ENCODE results near the gene ATG2B. TPM values are rescaled to one million over a fixed set of nuclear protein-coding genes. Genes with fewer than 3 reads are reported as not detected.
"Not testable (repeated sequence)": the region's sequence is repeated elsewhere in the genome, so short reads cannot be mapped to it uniquely, and the experiment has no call there.

The ATG2B gene
- total and polyA plus RNA-seq, 2 donors (not counting 1 experiment from before 2014, with no cell fraction given): 8.1 to 39.6 TPM

DNA sequence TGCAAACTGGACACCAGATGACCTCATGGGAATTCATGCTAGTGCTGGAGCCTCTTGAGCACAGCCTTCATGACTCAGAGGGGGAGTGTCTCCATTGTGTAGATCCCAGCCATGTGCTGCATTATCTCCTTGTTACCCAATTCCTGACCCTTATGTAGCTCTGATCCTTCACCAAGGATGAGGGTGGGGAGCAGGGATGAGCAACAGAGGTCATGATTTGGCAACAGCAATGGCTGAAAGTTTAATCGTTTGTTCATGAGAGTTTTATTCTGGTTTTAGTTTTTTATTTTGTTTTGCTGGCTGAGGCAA is 116.6 kb downstream of the ATG2B start:
- Histone ChIP-seq H3K36me3 (replicated peaks in 1 of 2; ENCODE audit: control extremely low read depth in 1 of 2, control insufficient read depth in 1 of 2, extremely low read depth in 1 of 2, insufficient read depth in 2 of 2, low read length in 1 of 2) (no peaks in the 10 kb centered on the region), H4K20me1 (ENCODE audit: control insufficient read depth, insufficient read depth, low read length, poor library complexity, severe bottlenecking) (no peaks in the 10 kb centered on the region), H3K79me2 (ENCODE audit: control insufficient read depth, insufficient read depth, low read length) (no peaks in the 10 kb centered on the region), H3K9me3 (ENCODE audit: control extremely low read depth in 1 of 3, control insufficient read depth in 2 of 3, insufficient read depth in 1 of 3, low read length in 2 of 3) (peaks cover 0 to 17% (median 0%) of the 10 kb centered on the region in 3 donors), H3K4me1 (ENCODE audit: control insufficient read depth in 2 of 2, insufficient read depth in 2 of 2, low read length in 2 of 2) (no peaks in the 10 kb centered on the region), H2AFZ (ENCODE audit: insufficient read depth, low read depth, low read length, poor library complexity, severe bottlenecking) (no peak overlapping the region), H3K9ac (ENCODE audit: low read length) (no peak overlapping the region), H3K27ac (ENCODE audit: low read length in 2 of 2) (no peak overlapping the region), H3K27me3 (replicated peaks in 1 of 4; ENCODE audit: control extremely low read depth in 1 of 4, control insufficient read depth in 3 of 4, insufficient read depth in 4 of 4, low read length in 3 of 4) (peaks cover 0 to 17% (median 0%) of the 10 kb centered on the region in 4 experiments), H3K4me3 (ENCODE audit: control extremely low read depth in 1 of 5, extremely low read depth in 1 of 5, insufficient read depth in 1 of 5, low read depth in 2 of 5, low read length in 4 of 5) (no peak overlapping the region), H3K4me2 (replicated peaks; ENCODE audit: low read depth, low read length, poor library complexity, severe bottlenecking) (no peak overlapping the region)
- no CpG with 5 or more reads among the region's 1 CpG for whole genome bisulfite sequencing (ENCODE audit: insufficient coverage)
- Mint-ChIP-seq H3K9me3 (ENCODE audit: insufficient read depth) (peaks cover 2% of the 10 kb centered on the region), H3K4me1 (no peaks in the 10 kb centered on the region), H3K4me3 (no peak overlapping the region), H3K27me3 (peaks cover 41% of the 10 kb centered on the region), H3K27ac (no peak overlapping the region)
- DNase-seq: no peak
- ATAC-seq (ENCODE audit: low read depth): no peak
- CTCF ChIA-PET: no interaction called here
- intact Hi-C loops (cut with micrococcal nuclease): no loop called here
- no peak for TF ChIP-seq EZH2 (IDR thresholded peaks at IDR 0.05; ENCODE audit: borderline replicate concordance, insufficient read depth, low read depth, low read length, poor library complexity, severe bottlenecking)
- no peak for TF ChIP-seq CTCF (IDR thresholded peaks at IDR 0.05)
- POLR2A ChIA-PET: no interaction called here

- Histone ChIP-seq H3K4me1 (ENCODE audit: control insufficient read depth in 2 of 2, insufficient read depth in 2 of 2, low read length in 2 of 2) (no peaks in the 10 kb centered on the region), H3K4me3 (ENCODE audit: control extremely low read depth in 1 of 5, extremely low read depth in 1 of 5, insufficient read depth in 1 of 5, low read depth in 2 of 5, low read length in 4 of 5) (no peak overlapping the region), H2AFZ (ENCODE audit: insufficient read depth, low read depth, low read length, poor library complexity, severe bottlenecking) (no peak overlapping the region), H3K27ac (ENCODE audit: low read length in 2 of 2) (no peak overlapping the region), H3K79me2 (ENCODE audit: control insufficient read depth, insufficient read depth, low read length) (no peaks in the 10 kb centered on the region), H3K9ac (ENCODE audit: low read length) (no peak overlapping the region), H4K20me1 (ENCODE audit: control insufficient read depth, insufficient read depth, low read length, poor library complexity, severe bottlenecking) (no peaks in the 10 kb centered on the region), H3K9me3 (ENCODE audit: control extremely low read depth in 1 of 3, control insufficient read depth in 2 of 3, insufficient read depth in 1 of 3, low read length in 2 of 3) (peaks cover 0 to 17% (median 0%) of the 10 kb centered on the region in 3 donors), H3K36me3 (replicated peaks in 1 of 2; ENCODE audit: control extremely low read depth in 1 of 2, control insufficient read depth in 1 of 2, extremely low read depth in 1 of 2, insufficient read depth in 2 of 2, low read length in 1 of 2) (no peaks in the 10 kb centered on the region), H3K27me3 (replicated peaks in 1 of 4; ENCODE audit: control extremely low read depth in 1 of 4, control insufficient read depth in 3 of 4, insufficient read depth in 4 of 4, low read length in 3 of 4) (peaks cover 0 to 17% (median 0%) of the 10 kb centered on the region in 4 experiments), H3K4me2 (replicated peaks; ENCODE audit: low read depth, low read length, poor library complexity, severe bottlenecking) (no peak overlapping the region)
- H3K27ac Mint-ChIP-seq: no peak overlapping the region
- H3K4me3 Mint-ChIP-seq: no peak overlapping the region
- ATAC-seq (ENCODE audit: low read depth) (no peak), DNase-seq (no peak)
- 94% methylated on average over 2 of the region's 3 CpGs for WGBS (ENCODE audit: insufficient coverage)
- intact Hi-C loops (cut with micrococcal nuclease): no loop called here
- TF ChIP-seq CTCF (IDR thresholded peaks at IDR 0.05): no peak
- TF ChIP-seq EZH2 (IDR thresholded peaks at IDR 0.05; ENCODE audit: borderline replicate concordance, insufficient read depth, low read depth, low read length, poor library complexity, severe bottlenecking): no peak
- peaks cover 35% of the 10 kb centered on the region for H3K27me3 Mint-ChIP-seq
- H3K4me1 Mint-ChIP-seq: no peaks in the 10 kb centered on the region
- CTCF ChIA-PET: no interaction called here
- peaks cover 2% of the 10 kb centered on the region for H3K9me3 Mint-ChIP-seq (ENCODE audit: insufficient read depth)
- POLR2A ChIA-PET: no interaction called here
These were observed 117.2 kb downstream of the ATG2B start for GRCh38 chr14:96245710-96246538.

DNA sequence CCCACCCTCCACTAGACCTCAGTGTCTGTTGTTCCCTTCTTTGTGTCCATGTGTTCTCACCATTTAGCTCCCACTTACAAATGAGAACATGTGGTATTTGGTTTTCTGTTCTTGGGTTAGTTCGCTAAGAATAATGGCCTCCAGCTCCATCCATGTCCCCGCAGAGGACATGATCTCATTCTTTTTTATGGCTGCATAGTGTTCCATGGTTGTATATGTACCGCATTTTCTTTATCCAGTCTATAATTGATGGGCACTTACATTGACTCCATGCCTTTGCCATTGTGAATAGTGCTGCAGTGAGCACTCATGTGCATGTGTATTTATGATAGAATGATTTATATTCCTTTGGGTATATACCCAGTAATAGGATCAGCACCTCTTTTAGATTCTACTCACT is 118.1 kb downstream of the ATG2B start:
- H3K27ac ChIP-seq (ENCODE audit: low read length in 2 of 2); POLR2A ChIA-PET; H3K4me1 Mint-ChIP-seq; H3K4me3 ChIP-seq (ENCODE audit: control extremely low read depth in 1 of 5, extremely low read depth in 1 of 5, insufficient read depth in 1 of 5, low read depth in 2 of 5, low read length in 4 of 5); DNase-seq; H3K79me2 ChIP-seq (ENCODE audit: control insufficient read depth, insufficient read depth, low read length); H2AFZ ChIP-seq (ENCODE audit: insufficient read depth, low read depth, low read length, poor library complexity, severe bottlenecking); H3K9ac ChIP-seq (ENCODE audit: low read length); H3K9me3 Mint-ChIP-seq (ENCODE audit: insufficient read depth); H4K20me1 ChIP-seq (ENCODE audit: control insufficient read depth, insufficient read depth, low read length, poor library complexity, severe bottlenecking); H3K4me2 ChIP-seq (replicated peaks; ENCODE audit: low read depth, low read length, poor library complexity, severe bottlenecking); CTCF ChIA-PET; ATAC-seq (ENCODE audit: low read depth); H3K27ac Mint-ChIP-seq; intact Hi-C loops (cut with micrococcal nuclease); H3K36me3 ChIP-seq (replicated peaks in 1 of 2; ENCODE audit: control extremely low read depth in 1 of 2, control insufficient read depth in 1 of 2, extremely low read depth in 1 of 2, insufficient read depth in 2 of 2, low read length in 1 of 2); H3K4me1 ChIP-seq (ENCODE audit: control insufficient read depth in 2 of 2, insufficient read depth in 2 of 2, low read length in 2 of 2); H3K4me3 Mint-ChIP-seq: not testable (repeated sequence)
- peaks cover 28% of the 10 kb centered on the region for H3K27me3 Mint-ChIP-seq
- Histone ChIP-seq H3K9me3 (ENCODE audit: control extremely low read depth in 1 of 3, control insufficient read depth in 2 of 3, insufficient read depth in 1 of 3, low read length in 2 of 3) (peaks cover 0 to 17% (median 0%) of the 10 kb centered on the region in 3 donors), H3K27me3 (replicated peaks in 1 of 4; ENCODE audit: control extremely low read depth in 1 of 4, control insufficient read depth in 3 of 4, insufficient read depth in 4 of 4, low read length in 3 of 4) (peaks cover 0 to 17% (median 0%) of the 10 kb centered on the region in 4 experiments)
- WGBS (ENCODE audit: insufficient coverage): 100% methylated on average over 2 of the region's 3 CpGs
